Smooth muscle cell (in vitro differentiated cells): ENCODE measurements around the gene TRMT1. TPM values are rescaled to one million over a fixed set of nuclear protein-coding genes. Genes with fewer than 3 reads are reported as not detected.

ENCODE experiments used
- DNase-seq: peaks from one replicate; lab custom pipeline; 2025; ENCODE audit not compliant: unreplicated experiment; lab: John Stamatoyannopoulos, UW
- H2AFZ ChIP-seq: fragments of 200-600 bp; sonication (generic); 2 replicates; pipeline ENCODE4 v1.6.0; 2016; ENCODE audit warnings: antibody characterized with exemption, low read depth, mild to moderate bottlenecking
- H3F3A ChIP-seq: fragments of 200-600 bp; sonication (generic); 2 replicates; pipeline ENCODE4 v1.6.0; 2017; ENCODE audit warnings: antibody characterized with exemption, low read depth
- H3K27ac ChIP-seq: fragments of 200-600 bp; sonication (generic); 2 replicates; pipeline ENCODE4 v1.5.1; 2016; ENCODE audit warnings: low read depth, mild to moderate bottlenecking
- H3K27me3 ChIP-seq: fragments of 200-600 bp; sonication (generic); 2 replicates; pipeline ENCODE4 v1.6.1; 2016; ENCODE audit warnings: low read depth, mild to moderate bottlenecking
- H3K36me3 ChIP-seq: fragments of 200-600 bp; sonication (generic); 2 replicates; pipeline ENCODE4 v1.5.1; 2016; ENCODE audit warnings: low read depth
- H3K4me1 ChIP-seq: fragments of 200-600 bp; sonication (generic); 2 replicates; pipeline ENCODE4 v1.5.1; 2016; ENCODE audit warnings: low read depth
- H3K4me2 ChIP-seq: fragments of 200-600 bp; sonication (generic); 2 replicates; pipeline ENCODE4 v1.6.0; 2016; ENCODE audit warnings: mild to moderate bottlenecking
- H3K4me3 ChIP-seq: fragments of 200-600 bp; sonication (generic); 2 replicates; pipeline ENCODE4 v1.5.1; 2016; ENCODE audit warnings: mild to moderate bottlenecking
- H3K79me2 ChIP-seq: fragments of 200-600 bp; sonication (generic); 2 replicates; pipeline ENCODE4 v1.6.0; 2016; ENCODE audit warnings: low read depth, mild to moderate bottlenecking
- H3K9ac ChIP-seq: fragments of 200-600 bp; sonication (generic); 2 replicates; pipeline ENCODE4 v1.6.0; 2016; ENCODE audit warnings: low read depth
- H3K9me3 ChIP-seq: fragments of 200-600 bp; sonication (generic); replicated peaks from 2 replicates; pipeline ENCODE4 v1.5.1; 2016; ENCODE audit warnings: low read depth
- H4K20me1 ChIP-seq: fragments of 200-600 bp; sonication (generic); 2 replicates; pipeline ENCODE4 v1.6.0; 2016; ENCODE audit warnings: low read depth
- WGBS: methylation state at CpG from one replicate; pipeline ENCODE4 v1.1.7; 2016; ENCODE audit warnings: low lambda C conversion rate; 5-methylcytosine and 5-hydroxymethylcytosine counted together
- polyA plus RNA-seq: library from polyadenylated mRNA; unstranded; fragments of >200 nt; fragmentation: Nextera tagmentation; extraction: Ambion mirVana; gene quantifications from 2 replicates; pipeline ENCODE4 v1.2.1, GENCODE V29; 2016
- total RNA-seq: library from RNA; depleted of rRNA; stranded (reverse); fragments of >200 nt; gene quantifications from 2 replicates; pipeline ENCODE4 v1.2.3, GENCODE V29; 2014
- TF ChIP-seq, protein P1 (sequence below): fragments of 200-600 bp; sonication (generic); IDR thresholded peaks from 2 replicates; pipeline ENCODE4 v1.5.1; 2017; ENCODE audit warnings: borderline replicate concordance, mild to moderate bottlenecking, antibody characterized with exemption; ENCODE audit not compliant: insufficient read depth, poor library complexity, severe bottlenecking

The TRMT1 gene
- total and polyA plus RNA-seq, 2 experiments from 2014 or later, result 21.9 to 37.4 TPM

DNA sequence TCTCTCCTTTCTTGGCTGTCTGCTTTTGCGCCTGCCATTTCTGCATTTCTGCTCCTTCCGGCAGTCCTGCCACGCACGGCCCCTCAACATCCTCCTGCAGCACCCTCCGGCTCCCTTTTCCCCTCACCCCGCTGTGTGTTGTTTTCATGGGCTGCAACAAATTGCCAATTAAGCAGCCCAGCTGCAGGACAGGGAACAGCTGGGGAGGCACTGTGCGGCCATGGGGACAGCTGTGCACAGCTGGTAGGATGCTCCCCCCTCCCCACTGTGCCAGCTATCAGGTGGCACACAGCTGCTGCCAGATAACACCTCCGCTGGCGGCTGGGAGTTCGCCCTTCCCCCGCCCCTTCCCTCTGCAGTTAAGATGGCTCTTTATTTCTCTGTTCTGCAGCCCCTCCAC, 39.3 kb downstream of the TRMT1 start:
- no peaks in the 10 kb centered on the region for H3K4me1 ChIP-seq
- no peak overlapping the region for H3K4me2 ChIP-seq
- no peaks in the 10 kb centered on the region for H3K36me3 ChIP-seq
- no peaks in the 10 kb centered on the region for H4K20me1 ChIP-seq
- H3K4me3 ChIP-seq, result no peak overlapping the region
- no peak overlapping the region for H2AFZ ChIP-seq
- no peaks in the 10 kb centered on the region for H3K9me3 ChIP-seq
- WGBS, result 79% methylated on average over 11 of the region's 11 CpGs
- TF ChIP-seq, protein P1, sequence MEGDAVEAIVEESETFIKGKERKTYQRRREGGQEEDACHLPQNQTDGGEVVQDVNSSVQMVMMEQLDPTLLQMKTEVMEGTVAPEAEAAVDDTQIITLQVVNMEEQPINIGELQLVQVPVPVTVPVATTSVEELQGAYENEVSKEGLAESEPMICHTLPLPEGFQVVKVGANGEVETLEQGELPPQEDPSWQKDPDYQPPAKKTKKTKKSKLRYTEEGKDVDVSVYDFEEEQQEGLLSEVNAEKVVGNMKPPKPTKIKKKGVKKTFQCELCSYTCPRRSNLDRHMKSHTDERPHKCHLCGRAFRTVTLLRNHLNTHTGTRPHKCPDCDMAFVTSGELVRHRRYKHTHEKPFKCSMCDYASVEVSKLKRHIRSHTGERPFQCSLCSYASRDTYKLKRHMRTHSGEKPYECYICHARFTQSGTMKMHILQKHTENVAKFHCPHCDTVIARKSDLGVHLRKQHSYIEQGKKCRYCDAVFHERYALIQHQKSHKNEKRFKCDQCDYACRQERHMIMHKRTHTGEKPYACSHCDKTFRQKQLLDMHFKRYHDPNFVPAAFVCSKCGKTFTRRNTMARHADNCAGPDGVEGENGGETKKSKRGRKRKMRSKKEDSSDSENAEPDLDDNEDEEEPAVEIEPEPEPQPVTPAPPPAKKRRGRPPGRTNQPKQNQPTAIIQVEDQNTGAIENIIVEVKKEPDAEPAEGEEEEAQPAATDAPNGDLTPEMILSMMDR, result no peak
- H3K79me2 ChIP-seq, result no peaks in the 10 kb centered on the region
- H3K9ac ChIP-seq, result no peak overlapping the region
- no peaks in the 10 kb centered on the region for H3K27me3 ChIP-seq
- DNase-seq, result no peak
- no peaks in the 10 kb centered on the region for H3F3A ChIP-seq
- no peak overlapping the region for H3K27ac ChIP-seq

DNA sequence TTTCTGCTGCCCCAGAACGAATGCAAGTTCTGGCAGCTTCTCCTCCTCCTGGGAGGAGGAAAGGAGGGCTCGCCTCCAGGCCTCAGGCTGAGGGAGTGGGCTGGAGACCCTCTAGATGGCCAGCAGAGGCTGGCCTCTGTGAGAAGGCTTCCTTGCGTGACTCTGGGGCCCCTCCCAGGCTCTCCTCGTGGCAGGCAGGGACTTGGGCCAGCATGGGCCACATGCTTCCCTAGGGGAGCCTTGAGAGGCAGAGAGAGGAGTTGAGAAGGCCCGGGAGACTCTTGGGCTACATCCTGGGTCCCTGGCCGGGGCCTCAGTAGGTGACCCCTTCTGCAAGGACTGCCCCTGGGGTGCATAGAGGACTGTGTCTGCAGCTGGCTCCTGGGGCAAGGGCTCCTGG, 39.8 kb downstream of the TRMT1 start:
- Histone ChIP-seq H3K9me3 (no peaks in the 10 kb centered on the region), H3K36me3 (no peaks in the 10 kb centered on the region), H3K4me1 (no peaks in the 10 kb centered on the region), H4K20me1 (no peaks in the 10 kb centered on the region), H3K27me3 (no peaks in the 10 kb centered on the region), H3K27ac (no peak overlapping the region), H3K4me2 (no peak overlapping the region), H3K9ac (no peak overlapping the region), H2AFZ (no peak overlapping the region), H3F3A (no peaks in the 10 kb centered on the region), H3K4me3 (no peak overlapping the region), H3K79me2 (no peaks in the 10 kb centered on the region)
- no peak for DNase-seq
- WGBS, result 82% methylated on average over 6 of the region's 6 CpGs
- TF ChIP-seq, protein P1, result no peak

DNA sequence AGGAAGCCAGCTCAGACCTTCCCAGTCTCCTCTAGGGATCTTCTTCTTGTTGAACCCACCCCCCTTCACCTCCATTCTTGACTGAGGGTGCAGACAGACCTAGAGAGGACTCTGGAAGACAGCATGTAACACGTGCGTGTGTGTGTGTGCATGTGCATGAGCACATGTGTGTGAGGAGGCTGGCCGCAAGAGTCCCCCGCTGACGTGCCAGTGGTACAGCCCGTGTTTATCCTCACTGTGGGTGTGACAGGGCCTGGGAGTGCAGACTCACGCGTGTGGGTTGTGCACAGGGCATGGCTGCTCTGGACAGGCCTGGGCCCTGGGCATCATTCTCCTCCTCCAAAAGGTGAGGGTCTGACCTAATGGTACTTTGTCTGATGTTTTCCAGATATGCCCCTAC, 40.2 kb downstream of the TRMT1 start:
- Histone ChIP-seq H3K79me2 (no peaks in the 10 kb centered on the region), H4K20me1 (no peaks in the 10 kb centered on the region), H3K9ac (no peak overlapping the region), H3K9me3 (no peaks in the 10 kb centered on the region), H2AFZ (no peak overlapping the region), H3K36me3 (no peaks in the 10 kb centered on the region), H3F3A (no peaks in the 10 kb centered on the region), H3K27ac (no peak overlapping the region), H3K4me1 (no peaks in the 10 kb centered on the region), H3K4me2 (no peak overlapping the region), H3K4me3 (no peak overlapping the region), H3K27me3 (no peaks in the 10 kb centered on the region)
- TF ChIP-seq, protein P1, result no peak
- no peak for DNase-seq
- 82% methylated on average over 8 of the region's 8 CpGs for WGBS

DNA sequence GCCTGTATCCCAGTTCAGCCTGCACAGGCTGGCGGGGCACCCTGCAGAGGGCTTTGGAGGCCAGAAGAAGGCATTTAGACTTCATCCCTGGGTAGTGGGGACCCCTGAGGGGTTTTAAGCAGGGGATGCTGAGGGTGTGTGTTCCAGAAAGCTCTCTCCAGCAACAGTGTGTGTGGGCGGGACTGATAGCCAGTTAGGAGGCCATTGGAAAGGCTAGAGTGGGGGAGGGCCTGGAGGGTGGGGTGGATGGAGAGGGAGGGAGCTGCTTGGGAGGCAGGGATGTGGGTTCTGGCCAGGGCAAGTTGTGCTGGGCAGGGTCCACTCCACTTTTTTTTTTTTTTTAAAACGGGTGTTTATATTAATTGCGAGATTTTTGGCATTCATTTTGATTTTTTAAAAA, 42.2 kb downstream of the TRMT1 start:
- WGBS, result 90% methylated on average over 4 of the region's 4 CpGs
- no peaks in the 10 kb centered on the region for H4K20me1 ChIP-seq
- H3K27ac ChIP-seq, result no peak overlapping the region

More for the DNA sequence above, 42.2 kb downstream of the TRMT1 start:
- no peaks in the 10 kb centered on the region for H3K4me1 ChIP-seq
- no peak for DNase-seq
- H3K4me3 ChIP-seq, result no peak overlapping the region
- H3K79me2 ChIP-seq, result no peaks in the 10 kb centered on the region
- no peak overlapping the region for H3K4me2 ChIP-seq
- H3F3A ChIP-seq, result no peaks in the 10 kb centered on the region
- no peaks in the 10 kb centered on the region for H3K9me3 ChIP-seq
- H3K27me3 ChIP-seq, result no peaks in the 10 kb centered on the region
- no peak overlapping the region for H3K9ac ChIP-seq
- TF ChIP-seq, protein P1, result no peak
- H3K36me3 ChIP-seq, result no peaks in the 10 kb centered on the region
- no peak overlapping the region for H2AFZ ChIP-seq
